MM.1S (cell line): ENCODE data around the gene CUTA.

Experiments
- EZH2 ChIP-seq: fragments of 300-600 bp; sonication (generic); optimal IDR thresholded peaks from 2 replicates; pipeline ENCODE3; 2017; ENCODE audit warnings: low read depth, mild to moderate bottlenecking, antibody characterized with exemption, low read length, mixed read lengths
- EZH2phosphoT487 ChIP-seq: fragments of 300-600 bp; sonication (generic); IDR thresholded peaks from 2 replicates; pipeline ENCODE4 v1.6.1; 2018; ENCODE audit warnings: antibody characterized with exemption, low read length
- TF ChIP-seq, protein P1 (sequence below): fragments of 300-600 bp; sonication (generic); IDR thresholded peaks from 2 replicates; pipeline ENCODE4 v1.5.1; 2016; ENCODE audit warnings: antibody characterized with exemption, low read length, mixed read lengths

- TF ChIP-seq EZH2phosphoT487 = no peak
- TF ChIP-seq, protein P1, sequence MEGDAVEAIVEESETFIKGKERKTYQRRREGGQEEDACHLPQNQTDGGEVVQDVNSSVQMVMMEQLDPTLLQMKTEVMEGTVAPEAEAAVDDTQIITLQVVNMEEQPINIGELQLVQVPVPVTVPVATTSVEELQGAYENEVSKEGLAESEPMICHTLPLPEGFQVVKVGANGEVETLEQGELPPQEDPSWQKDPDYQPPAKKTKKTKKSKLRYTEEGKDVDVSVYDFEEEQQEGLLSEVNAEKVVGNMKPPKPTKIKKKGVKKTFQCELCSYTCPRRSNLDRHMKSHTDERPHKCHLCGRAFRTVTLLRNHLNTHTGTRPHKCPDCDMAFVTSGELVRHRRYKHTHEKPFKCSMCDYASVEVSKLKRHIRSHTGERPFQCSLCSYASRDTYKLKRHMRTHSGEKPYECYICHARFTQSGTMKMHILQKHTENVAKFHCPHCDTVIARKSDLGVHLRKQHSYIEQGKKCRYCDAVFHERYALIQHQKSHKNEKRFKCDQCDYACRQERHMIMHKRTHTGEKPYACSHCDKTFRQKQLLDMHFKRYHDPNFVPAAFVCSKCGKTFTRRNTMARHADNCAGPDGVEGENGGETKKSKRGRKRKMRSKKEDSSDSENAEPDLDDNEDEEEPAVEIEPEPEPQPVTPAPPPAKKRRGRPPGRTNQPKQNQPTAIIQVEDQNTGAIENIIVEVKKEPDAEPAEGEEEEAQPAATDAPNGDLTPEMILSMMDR = no peak
- no peak for TF ChIP-seq EZH2
Measured at GRCh38 chr6:33410050-33410710, 7.7 kb downstream of the CUTA start.
